Stimulated activated naive CD8-positive, alpha-beta T cell treated with anti-CD3 and anti-CD28 coated beads, Interleukin-15, amount 100 ng/mL, for 72 hours (primary cell): ENCODE measurements around the gene NOL6.

Source experiments
- ATAC-seq: fragments of 150-1000 bp; cut with Tn5 transposase; 2 replicates; pipeline ENCODE4 v1.10.0; 2021; ENCODE audit warnings: mild to moderate bottlenecking, moderate library complexity
- DNase-seq, 2 donors: peaks; one replicate each; pipeline ENCODE4 v3.0.0; 2021 to 2022
- H3K27ac Mint-ChIP-seq, 2 donors: one replicate each; pipeline ENCODE4 v1.8.0; 2022; ENCODE audit warnings: mild to moderate bottlenecking in 2 of 2, mixed read lengths in 2 of 2, moderate library complexity in 2 of 2
- H3K27me3 Mint-ChIP-seq: one replicate; pipeline ENCODE4 v1.8.0; 2022; ENCODE audit warnings: mixed read lengths
- H3K4me1 Mint-ChIP-seq: one replicate; pipeline ENCODE4 v1.8.0; 2022; ENCODE audit warnings: mild to moderate bottlenecking, mixed read lengths
- H3K4me3 Mint-ChIP-seq, 2 donors: one replicate each; pipeline ENCODE4 v1.8.0; 2022; ENCODE audit warnings: mild to moderate bottlenecking in 2 of 2, mixed read lengths in 2 of 2, moderate library complexity in 1 of 2
- H3K9me3 Mint-ChIP-seq, 2 donors: one replicate each; pipeline ENCODE4 v1.8.0; 2022; ENCODE audit warnings: mixed read lengths in 2 of 2

Gene NOL6

GRCh38 chr9:33446946-33447798 lies 26.6 kb downstream of the NOL6 start, which contains the start of gene AQP3:
Gene AQP3 (minus strand): TSS chr9:33447593. CDS start chr9:33447530, 63 bp downstream.
- Mint-ChIP-seq H3K4me3 (peak within 1 kb of the TSS; percentile 90 to 95), H3K27ac (peak within 1 kb of the TSS; percentile 93 to 97), H3K9me3 (no peaks in the 10 kb centered on the region), H3K27me3 (no peaks in the 10 kb centered on the region), H3K4me1 (peaks cover 56% of the 10 kb centered on the region)
- peak; percentile 61 to 64 for DNase-seq
- ATAC-seq = peak; percentile 70

GRCh38 chr9:33446240-33446945 lies 27.3 kb downstream of the NOL6 start:
- H3K4me1 Mint-ChIP-seq = peaks cover 54% of the 10 kb centered on the region
- H3K27ac Mint-ChIP-seq = peak overlapping the region; percentile 93 to 97
- DNase-seq (peak; percentile 66 to 84), ATAC-seq (peak; percentile 91)
- peak overlapping the region; percentile 90 to 95 for H3K4me3 Mint-ChIP-seq
- no peaks in the 10 kb centered on the region for H3K27me3 Mint-ChIP-seq
- no peaks in the 10 kb centered on the region for H3K9me3 Mint-ChIP-seq

GRCh38 chr9:33445389-33446239 lies 28.1 kb downstream of the NOL6 start:
- H3K27ac Mint-ChIP-seq = no peak overlapping the region
- H3K9me3 Mint-ChIP-seq = no peaks in the 10 kb centered on the region
- peak overlapping the region; percentile 27 to 95 for H3K4me3 Mint-ChIP-seq
- DNase-seq (peak in 1 of 2 donors; percentile 25), ATAC-seq (peak; percentile 0)
- H3K4me1 Mint-ChIP-seq = peaks cover 47% of the 10 kb centered on the region
- H3K27me3 Mint-ChIP-seq = no peaks in the 10 kb centered on the region

DNA sequence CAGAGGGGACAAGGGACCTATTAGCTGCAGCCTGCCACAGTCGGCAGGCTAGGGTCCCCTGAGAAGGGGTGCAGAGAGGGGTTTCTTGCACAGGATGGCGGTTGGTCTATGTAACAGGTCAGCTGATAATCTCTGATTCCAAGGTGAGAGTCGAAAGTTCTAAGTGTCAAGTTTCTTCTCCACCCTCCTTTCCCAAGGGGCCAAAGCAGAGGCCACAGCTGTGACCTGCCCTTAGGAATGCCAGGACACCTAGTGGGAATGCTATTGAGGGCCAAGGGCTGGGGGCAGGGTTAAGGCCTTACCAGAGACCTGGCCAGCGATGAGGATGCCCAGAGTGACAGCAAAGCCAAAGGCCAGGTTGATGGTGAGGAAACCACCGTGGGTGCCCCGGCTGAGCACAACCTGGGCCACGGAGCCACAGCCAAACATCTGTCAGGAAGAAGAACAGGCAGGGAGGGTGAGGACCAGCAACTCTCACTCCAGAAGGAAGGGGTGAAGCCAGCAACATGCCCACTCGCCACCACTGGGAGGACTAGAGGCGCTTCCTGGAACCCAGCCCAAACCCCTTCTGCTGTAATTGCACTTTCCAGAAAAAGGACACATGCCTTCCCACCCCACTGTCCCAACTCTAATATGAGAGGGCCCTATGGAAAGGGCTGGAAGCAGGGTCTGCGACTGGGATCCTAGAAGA lies 30.1 kb downstream of the NOL6 start:
- peaks cover 43% of the 10 kb centered on the region for H3K4me1 Mint-ChIP-seq
- ATAC-seq (no peak), DNase-seq (no peak)
- H3K27me3 Mint-ChIP-seq = no peaks in the 10 kb centered on the region
- no peaks in the 10 kb centered on the region for H3K9me3 Mint-ChIP-seq
- H3K27ac Mint-ChIP-seq = no peak overlapping the region
- no peak overlapping the region for H3K4me3 Mint-ChIP-seq

- DNase-seq (no peak), ATAC-seq (no peak)
- H3K27ac Mint-ChIP-seq = no peak overlapping the region
- H3K27me3 Mint-ChIP-seq = no peaks in the 10 kb centered on the region
- H3K4me3 Mint-ChIP-seq = no peak overlapping the region
- no peaks in the 10 kb centered on the region for H3K9me3 Mint-ChIP-seq
- peaks cover 37% of the 10 kb centered on the region for H3K4me1 Mint-ChIP-seq
Observed at GRCh38 chr9:33443047-33443446, 30.7 kb downstream of the NOL6 start.

GRCh38 chr9:33442125-33442524 lies 31.6 kb downstream of the NOL6 start:
- H3K4me1 Mint-ChIP-seq = peaks cover 28% of the 10 kb centered on the region
- no peak for DNase-seq
- no peaks in the 10 kb centered on the region for H3K27me3 Mint-ChIP-seq
- H3K4me3 Mint-ChIP-seq = no peak overlapping the region
- peak overlapping the region in 1 of 2 donors; percentile 39 for H3K27ac Mint-ChIP-seq
- ATAC-seq = no peak
- no peaks in the 10 kb centered on the region for H3K9me3 Mint-ChIP-seq

DNA sequence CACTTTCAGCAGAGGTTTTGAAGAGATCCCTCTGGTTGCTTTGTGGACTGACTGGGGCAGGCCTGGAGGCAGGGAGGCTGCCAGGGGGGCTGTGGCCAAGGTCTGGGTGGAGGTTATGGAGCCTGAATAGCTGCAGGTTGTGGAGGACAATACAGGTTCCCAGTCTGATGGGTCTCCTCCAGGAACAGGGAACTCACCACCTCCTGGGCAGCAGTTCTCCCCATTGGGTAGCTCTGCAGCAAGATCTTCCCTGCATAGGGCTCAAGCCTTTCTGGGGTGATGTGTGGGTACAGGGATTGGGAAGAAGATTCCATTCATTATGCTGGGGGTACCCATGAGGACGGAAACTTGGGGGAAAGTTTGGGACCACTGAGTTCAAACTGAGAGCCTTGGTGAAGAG lies 33.1 kb downstream of the NOL6 start:
- H3K27ac Mint-ChIP-seq = no peak overlapping the region
- H3K27me3 Mint-ChIP-seq = no peaks in the 10 kb centered on the region
- DNase-seq (no peak), ATAC-seq (no peak)
- no peaks in the 10 kb centered on the region for H3K9me3 Mint-ChIP-seq
- no peak overlapping the region for H3K4me3 Mint-ChIP-seq
- peaks cover 13% of the 10 kb centered on the region for H3K4me1 Mint-ChIP-seq

- Mint-ChIP-seq H3K9me3 (no peaks in the 10 kb centered on the region), H3K27ac (peak overlapping the region; percentile 2 to 35), H3K27me3 (no peaks in the 10 kb centered on the region), H3K4me3 (no peak overlapping the region), H3K4me1 (peaks cover 9% of the 10 kb centered on the region)
- no peak for DNase-seq
- no peak for ATAC-seq
Observed at GRCh38 chr9:33440204-33440603, 33.5 kb downstream of the NOL6 start.

DNA sequence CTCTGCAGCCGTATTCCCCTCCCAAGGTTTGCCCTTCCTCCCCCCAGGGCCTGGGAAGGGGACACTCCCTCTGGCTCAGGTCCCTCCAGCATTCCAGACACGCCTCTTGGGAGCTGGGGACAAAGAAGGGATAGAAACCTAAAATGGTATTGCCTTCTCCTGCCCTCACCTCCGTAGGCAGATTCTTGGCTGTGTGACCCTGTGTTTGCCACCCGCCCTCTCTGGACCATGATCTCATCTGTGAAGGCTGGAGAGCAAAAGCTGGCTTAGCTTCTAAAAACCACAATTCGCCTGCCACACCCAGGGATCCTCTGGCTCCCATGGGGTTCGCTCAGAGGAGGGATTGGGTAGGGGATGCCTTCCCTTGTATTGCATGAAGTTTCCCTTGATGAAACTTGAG lies 34.0 kb downstream of the NOL6 start:
- Mint-ChIP-seq H3K27ac (no peak overlapping the region), H3K4me1 (peaks cover 4% of the 10 kb centered on the region), H3K4me3 (no peak overlapping the region), H3K9me3 (no peaks in the 10 kb centered on the region), H3K27me3 (no peaks in the 10 kb centered on the region)
- DNase-seq = no peak
- no peak for ATAC-seq

- ATAC-seq = no peak
- Mint-ChIP-seq H3K9me3 (no peaks in the 10 kb centered on the region), H3K4me3 (no peak overlapping the region), H3K27me3 (no peaks in the 10 kb centered on the region), H3K27ac (no peak overlapping the region), H3K4me1 (no peaks in the 10 kb centered on the region)
- no peak for DNase-seq
Observed at GRCh38 chr9:33438926-33439680, 34.6 kb downstream of the NOL6 start.

DNA sequence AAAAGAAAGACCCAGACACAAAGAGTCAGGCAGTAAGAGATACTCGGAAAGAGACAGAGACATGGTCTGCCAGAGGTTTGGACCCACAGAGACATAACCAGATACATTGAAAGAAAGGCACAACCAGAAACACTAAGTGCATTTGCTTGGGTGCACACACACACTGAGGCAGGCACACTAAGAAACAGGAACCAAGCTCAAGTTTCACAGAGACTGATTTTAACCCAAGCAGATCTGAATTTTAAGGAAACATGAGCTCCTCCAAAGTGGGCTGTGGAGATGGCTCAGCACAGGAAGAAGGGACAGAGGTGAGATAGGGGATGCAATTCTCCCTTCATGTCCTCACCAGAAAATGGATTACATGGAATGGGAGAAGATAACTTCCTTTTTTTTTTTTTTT lies 35.8 kb downstream of the NOL6 start:
- Mint-ChIP-seq H3K4me1 (no peaks in the 10 kb centered on the region), H3K27me3 (no peaks in the 10 kb centered on the region), H3K27ac (no peak overlapping the region), H3K9me3 (no peaks in the 10 kb centered on the region), H3K4me3 (no peak overlapping the region)
- DNase-seq = no peak
- ATAC-seq = no peak

- Mint-ChIP-seq H3K4me3 (no peak overlapping the region), H3K9me3 (no peaks in the 10 kb centered on the region), H3K27me3 (no peaks in the 10 kb centered on the region), H3K27ac (no peak overlapping the region), H3K4me1 (no peaks in the 10 kb centered on the region)
- DNase-seq (no peak), ATAC-seq (no peak)
Observed at GRCh38 chr9:33437205-33437604, 36.5 kb downstream of the NOL6 start.

- no peak for DNase-seq
- H3K4me3 Mint-ChIP-seq = no peak overlapping the region
- H3K27me3 Mint-ChIP-seq = no peaks in the 10 kb centered on the region
- no peaks in the 10 kb centered on the region for H3K4me1 Mint-ChIP-seq
- H3K27ac Mint-ChIP-seq = no peak overlapping the region
- H3K9me3 Mint-ChIP-seq = no peaks in the 10 kb centered on the region
- no peak for ATAC-seq
Observed at GRCh38 chr9:33436445-33436844, 37.3 kb downstream of the NOL6 start.

GRCh38 chr9:33435821-33436277 lies 37.9 kb downstream of the NOL6 start:
- ATAC-seq = no peak
- Mint-ChIP-seq H3K27ac (no peak overlapping the region), H3K4me3 (no peak overlapping the region), H3K27me3 (no peaks in the 10 kb centered on the region), H3K9me3 (no peaks in the 10 kb centered on the region), H3K4me1 (no peaks in the 10 kb centered on the region)
- DNase-seq = no peak
